ENCODE results near the gene MAT2A.

- TF ChIP-seq CTCF (IDR thresholded peaks at IDR 0.05) (no peak), POLR2A (IDR thresholded peaks at IDR 0.05) (no peak), EP300 (IDR thresholded peaks at IDR 0.05) (no peak)
These were observed 9.2 kb upstream of the MAT2A start for GRCh38 chr2:85529809-85530208.

Measured in tibial nerve (tissue), 4 donors.